Activated CD4-positive, CD25-positive, alpha-beta regulatory T cell treated with anti-CD3 and anti-CD28 coated beads, Interleukin-2, amount 50 U/mL, for 24 hours (primary cell): Measurements from ENCODE around the gene ACAD10.
"Not testable (repeated sequence)": the region's sequence is repeated elsewhere in the genome, so short reads cannot be mapped to it uniquely, and the experiment has no call there.

ENCODE experiments used
- ATAC-seq, 2 donors: fragments of 150-1000 bp; cut with Tn5 transposase; one replicate each; pipeline ENCODE4 v1.10.0; 2021; ENCODE audit warnings: mild to moderate bottlenecking in 1 of 2, moderate library complexity in 1 of 2

The ACAD10 gene

GRCh38 chr12:111754671-111755070, 68.8 kb downstream of the ACAD10 start:
- no peak for ATAC-seq

- no peak for ATAC-seq
These were observed 70.3 kb downstream of the ACAD10 start for GRCh38 chr12:111756196-111756595.

- no peak for ATAC-seq
These were observed 70.8 kb downstream of the ACAD10 start for GRCh38 chr12:111756681-111757080.

- no peak for ATAC-seq
These were observed 71.7 kb downstream of the ACAD10 start for GRCh38 chr12:111757361-111758119.

- ATAC-seq: no peak
These were observed 72.3 kb downstream of the ACAD10 start for GRCh38 chr12:111758120-111758561.

- no peak for ATAC-seq
These were observed 73.4 kb downstream of the ACAD10 start for GRCh38 chr12:111759271-111759670.

GRCh38 chr12:111759991-111760390, 74.1 kb downstream of the ACAD10 start:
- no peak for ATAC-seq

- no peak for ATAC-seq
These were observed 75.2 kb downstream of the ACAD10 start for GRCh38 chr12:111761099-111761498.

GRCh38 chr12:111761706-111762105, 75.9 kb downstream of the ACAD10 start:
- no peak for ATAC-seq

- not testable (repeated sequence) for ATAC-seq
These were observed 77.7 kb downstream of the ACAD10 start for GRCh38 chr12:111763552-111763951.

- peak in 1 of 2 donors; percentile 21 for ATAC-seq
These were observed 78.4 kb downstream of the ACAD10 start for GRCh38 chr12:111764120-111764821.

GRCh38 chr12:111766608-111767361, 80.9 kb downstream of the ACAD10 start, which contains the start of gene ALDH2:
ALDH2 (plus strand) TSS chr12:111766933; CDS start chr12:111766983, 50 bp downstream.
- peak; percentile 31 to 52 for ATAC-seq

- ATAC-seq: no peak
These were observed 81.7 kb downstream of the ACAD10 start for GRCh38 chr12:111767362-111768158.

GRCh38 chr12:111768159-111768895, 82.5 kb downstream of the ACAD10 start:
- ATAC-seq: no peak

GRCh38 chr12:111769599-111769998, 83.7 kb downstream of the ACAD10 start:
- ATAC-seq: no peak

GRCh38 chr12:111773801-111774551, 88.1 kb downstream of the ACAD10 start:
- ATAC-seq: no peak

- ATAC-seq: no peak
These were observed 89.6 kb downstream of the ACAD10 start for GRCh38 chr12:111775205-111776193.

- no peak for ATAC-seq
These were observed 91.0 kb downstream of the ACAD10 start for GRCh38 chr12:111776836-111777344.

GRCh38 chr12:111777345-111778045, 91.6 kb downstream of the ACAD10 start:
- ATAC-seq: no peak
